Omental fat pad (tissue), 4 donors: Measurements from ENCODE around the gene RBBP5. TPM values are rescaled to one million over a fixed set of nuclear protein-coding genes. Genes with fewer than 3 reads are reported as not detected.
A peak's percentile ranks its signal among the peaks of the same experiment; 100 is the strongest.
"Not testable (repeated sequence)": the region's sequence is repeated elsewhere in the genome, so short reads cannot be mapped to it uniquely, and the experiment has no call there.

Experiments used
- ATAC-seq: fragments of 150-250 bp; one replicate; pipeline ENCODE4 v1.9.1; 2016; ENCODE audit warnings: mild to moderate bottlenecking, moderate library complexity; ENCODE audit not compliant: low FRiP score
- DNase-seq: peaks from one replicate; pipeline ENCODE4 v3.0.0-alpha.2; 2019; ENCODE audit warnings: low spot score
- total RNA-seq, 4 donors: library from RNA; depleted of rRNA; stranded (reverse); fragments of >200 nt; gene quantifications; one replicate each; pipeline ENCODE4 v1.1.0, GENCODE V29; 2016
- TF ChIP-seq, protein P1 (sequence below), 3 donors: fragments of 450-650 bp; IDR thresholded peaks; one replicate each; pipeline ENCODE4 v1.5.1; 2016 to 2017; ENCODE audit warnings: antibody characterized with exemption in 3 of 3, mild to moderate bottlenecking in 3 of 3, moderate library complexity in 2 of 3

RBBP5 gene
- total RNA-seq, 4 donors from 2014 or later, result 11.9 to 15.6 (median 12.8) TPM

DNA sequence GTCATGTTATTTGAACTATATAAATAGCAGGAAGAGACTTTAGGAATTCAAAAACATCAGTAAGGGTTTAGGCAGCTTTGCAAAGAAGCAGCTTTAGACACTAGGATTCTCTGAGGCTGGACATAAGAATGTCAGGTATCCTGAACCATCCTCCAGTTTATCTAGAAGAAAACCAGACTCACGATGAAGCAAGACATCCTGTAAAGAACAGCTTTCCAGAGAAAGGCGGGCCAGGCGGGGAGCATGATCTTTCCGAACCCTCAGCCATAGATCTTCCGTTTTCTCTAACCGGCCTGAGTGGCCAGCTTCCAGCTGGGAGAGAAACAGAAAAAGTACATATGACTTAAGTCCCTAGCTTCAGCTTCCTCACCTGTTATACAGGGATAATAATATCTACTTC is 39.3 kb upstream of the RBBP5 start:
- TF ChIP-seq, protein P1, sequence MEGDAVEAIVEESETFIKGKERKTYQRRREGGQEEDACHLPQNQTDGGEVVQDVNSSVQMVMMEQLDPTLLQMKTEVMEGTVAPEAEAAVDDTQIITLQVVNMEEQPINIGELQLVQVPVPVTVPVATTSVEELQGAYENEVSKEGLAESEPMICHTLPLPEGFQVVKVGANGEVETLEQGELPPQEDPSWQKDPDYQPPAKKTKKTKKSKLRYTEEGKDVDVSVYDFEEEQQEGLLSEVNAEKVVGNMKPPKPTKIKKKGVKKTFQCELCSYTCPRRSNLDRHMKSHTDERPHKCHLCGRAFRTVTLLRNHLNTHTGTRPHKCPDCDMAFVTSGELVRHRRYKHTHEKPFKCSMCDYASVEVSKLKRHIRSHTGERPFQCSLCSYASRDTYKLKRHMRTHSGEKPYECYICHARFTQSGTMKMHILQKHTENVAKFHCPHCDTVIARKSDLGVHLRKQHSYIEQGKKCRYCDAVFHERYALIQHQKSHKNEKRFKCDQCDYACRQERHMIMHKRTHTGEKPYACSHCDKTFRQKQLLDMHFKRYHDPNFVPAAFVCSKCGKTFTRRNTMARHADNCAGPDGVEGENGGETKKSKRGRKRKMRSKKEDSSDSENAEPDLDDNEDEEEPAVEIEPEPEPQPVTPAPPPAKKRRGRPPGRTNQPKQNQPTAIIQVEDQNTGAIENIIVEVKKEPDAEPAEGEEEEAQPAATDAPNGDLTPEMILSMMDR (IDR thresholded peaks at IDR 0.05), result no peak
- ATAC-seq, result peak; percentile 49
- DNase-seq, result no peak

DNA sequence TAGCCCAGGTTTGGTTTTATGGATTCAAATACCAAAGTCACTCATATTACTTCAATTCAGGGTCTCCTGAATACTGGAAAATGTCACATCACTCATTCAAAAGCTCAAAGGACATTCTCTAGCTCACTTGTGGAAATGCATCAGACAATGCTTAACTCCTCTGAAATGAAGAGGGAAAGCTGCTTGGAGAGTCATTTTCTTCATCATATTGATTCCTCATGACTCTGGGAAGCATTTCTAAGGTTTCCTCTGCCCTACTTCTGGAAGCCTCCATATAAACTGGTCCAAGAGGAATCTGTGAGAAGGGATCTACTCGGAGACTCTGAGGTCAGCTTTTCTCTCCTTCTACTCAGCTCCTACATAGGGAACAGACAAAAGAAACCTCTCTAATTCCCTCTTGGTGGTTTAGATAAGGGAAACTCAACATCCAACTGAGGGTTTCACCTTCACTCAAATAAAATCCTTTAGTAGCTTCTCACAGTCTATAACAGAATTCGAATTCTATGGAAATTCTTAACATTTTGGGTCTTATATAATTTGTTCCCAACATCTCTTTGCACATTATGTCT is 36.4 kb upstream of the RBBP5 start:
- DNase-seq (no peak), ATAC-seq (no peak)
- TF ChIP-seq, protein P1 (IDR thresholded peaks at IDR 0.05), result no peak

DNA sequence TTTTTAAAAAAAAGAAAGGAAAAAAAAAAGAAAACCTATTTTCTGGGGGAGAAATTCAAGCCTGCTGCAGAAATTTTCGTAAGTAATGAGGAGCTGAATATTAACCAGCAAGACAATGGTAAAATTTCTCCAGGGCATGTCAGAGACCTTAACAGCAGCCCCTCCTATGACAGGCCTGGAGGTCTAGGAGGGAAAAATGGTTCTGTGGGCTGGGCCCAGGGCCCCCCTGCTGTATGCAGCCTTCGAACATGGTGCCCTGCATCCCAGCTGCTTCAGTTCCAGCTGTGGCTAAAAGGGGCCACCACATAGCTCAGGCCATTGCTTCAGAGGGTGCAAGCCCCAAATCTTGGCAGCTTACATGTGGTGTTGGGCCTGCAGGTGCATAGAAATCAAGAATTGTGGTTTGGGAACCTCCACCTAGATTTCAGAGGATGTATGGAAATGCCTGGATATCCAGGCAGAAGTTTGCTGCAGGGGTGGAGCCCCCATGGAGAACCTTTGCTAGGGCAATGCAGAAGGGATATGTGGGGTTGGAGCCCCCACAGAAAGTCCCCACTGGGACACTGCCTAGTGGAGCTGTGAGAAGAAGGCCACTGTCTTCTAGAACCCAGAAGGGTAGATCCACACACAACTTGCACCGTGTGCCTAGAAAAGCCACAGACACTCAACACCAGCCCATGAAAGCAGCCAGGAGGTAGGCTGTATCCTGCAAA is 34.0 kb upstream of the RBBP5 start:
- not testable (repeated sequence) for DNase-seq, ATAC-seq

DNA sequence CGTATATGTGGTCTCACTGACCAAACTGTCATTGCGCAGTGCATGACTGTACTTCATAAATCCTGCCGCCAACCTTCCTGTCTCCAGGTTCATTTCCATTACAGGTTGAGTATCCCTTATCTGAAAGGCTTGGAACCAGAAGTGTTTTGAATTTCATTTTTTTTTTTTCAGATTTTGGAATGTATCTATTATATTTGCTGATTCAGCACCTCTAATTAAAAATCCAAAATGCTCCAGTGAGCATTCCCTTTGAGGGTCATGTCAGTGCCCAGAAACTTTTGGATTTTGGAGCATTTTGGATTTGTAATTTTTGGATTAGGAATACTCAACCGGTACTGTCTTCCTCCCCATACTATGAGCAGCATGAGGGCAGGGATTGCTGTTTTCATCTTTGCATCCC is 30.7 kb upstream of the RBBP5 start:
- TF ChIP-seq, protein P1 (IDR thresholded peaks at IDR 0.05), result no peak
- DNase-seq (no peak), ATAC-seq (no peak)

DNA sequence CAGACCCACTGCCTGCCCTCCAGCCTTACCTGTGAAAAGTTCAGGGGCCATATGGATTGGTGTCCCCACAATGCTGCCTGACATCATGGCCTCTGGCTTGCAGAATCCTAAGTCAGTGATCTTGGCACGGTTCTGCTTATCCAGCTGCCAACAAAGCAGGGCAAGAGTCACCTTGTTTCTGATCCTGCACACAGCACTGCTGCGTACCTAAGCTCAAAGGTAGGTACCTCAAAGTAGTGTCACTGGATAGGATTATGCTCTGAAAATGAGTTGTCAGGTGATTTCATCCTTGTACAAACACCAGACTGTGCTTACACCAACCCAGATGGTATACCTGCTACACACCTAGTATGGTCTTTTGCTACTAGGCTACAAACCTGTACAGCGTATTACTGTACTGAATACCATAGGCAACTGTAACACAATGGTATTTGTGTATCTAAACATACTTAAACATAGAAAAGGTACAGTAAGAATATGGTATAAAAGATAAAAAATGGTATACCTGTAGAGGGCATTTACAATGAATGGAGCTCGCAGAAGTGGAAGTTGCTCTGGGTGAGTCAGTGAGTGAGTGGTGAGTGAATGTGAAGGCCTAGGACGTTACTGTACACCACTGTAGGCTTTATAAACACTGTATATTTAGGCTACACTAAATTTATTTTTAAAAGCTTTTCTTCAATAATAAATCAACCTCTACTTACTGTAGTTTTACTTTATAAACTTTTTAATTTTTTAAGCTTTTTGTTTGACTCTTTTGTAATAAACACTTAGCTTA is 29.1 kb upstream of the RBBP5 start:
- no peak for ATAC-seq
- TF ChIP-seq, protein P1 (IDR thresholded peaks at IDR 0.05), result no peak
- no peak for DNase-seq

DNA sequence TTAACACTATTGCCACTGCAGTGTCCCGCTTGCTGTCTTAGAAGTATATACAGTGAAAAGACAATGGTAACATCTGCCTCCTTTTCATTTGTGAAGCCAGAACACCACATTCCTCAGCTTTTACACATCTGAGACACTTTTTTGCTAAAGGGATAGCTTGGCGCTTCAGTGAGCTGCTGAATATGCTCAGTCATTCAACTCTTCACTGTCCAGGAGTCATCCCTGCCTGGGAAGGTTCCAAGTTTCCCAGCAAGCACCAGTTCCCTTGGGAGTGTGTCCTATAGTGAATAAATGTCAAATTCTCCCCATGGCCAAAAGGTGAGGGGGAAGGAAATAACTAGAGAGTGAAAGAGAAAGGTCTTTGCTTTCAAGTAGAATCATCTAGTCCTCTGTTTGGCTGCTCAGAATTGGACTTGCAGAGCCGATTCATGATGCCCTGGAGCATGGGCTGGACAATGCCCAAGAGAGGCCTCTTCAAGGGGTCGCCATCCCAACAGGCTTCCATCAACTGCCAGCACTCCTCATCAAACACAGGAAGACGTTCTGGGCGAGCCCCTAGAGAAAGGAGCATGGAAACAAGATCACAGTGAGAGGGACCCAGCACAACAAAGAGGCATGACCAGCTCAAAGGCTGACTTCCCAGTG is 25.5 kb upstream of the RBBP5 start:
- no peak for DNase-seq
- TF ChIP-seq, protein P1 (IDR thresholded peaks at IDR 0.05), result no peak
- ATAC-seq, result peak; percentile 65

DNA sequence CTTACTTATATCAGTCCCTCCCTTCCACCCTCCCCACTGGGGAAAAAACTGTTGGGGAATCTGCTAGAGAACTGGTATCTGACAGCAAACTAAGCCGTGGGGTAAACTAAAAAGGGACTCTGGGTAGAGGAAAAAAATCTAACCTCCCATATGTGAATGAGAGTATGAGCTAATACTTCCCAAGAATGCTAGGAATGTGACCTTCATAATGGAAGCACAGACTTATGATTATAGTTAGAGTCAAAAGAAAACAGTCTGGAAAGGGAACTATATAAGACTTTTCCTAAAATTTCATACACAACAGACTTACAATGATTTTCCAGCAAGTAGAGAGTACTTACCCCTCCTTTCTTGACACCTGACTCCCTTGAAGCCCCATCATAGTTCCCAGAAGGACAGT is 23.0 kb upstream of the RBBP5 start:
- TF ChIP-seq, protein P1 (IDR thresholded peaks at IDR 0.05), result no peak
- DNase-seq (no peak), ATAC-seq (peak; percentile 38)
